ENCODE measurements around the gene LEKR1.
A peak's percentile ranks its signal among the peaks of the same experiment; 100 is the strongest.

LEKR1 gene

GRCh38 chr3:157075693-157076420, 249.7 kb downstream of the LEKR1 start:
- Histone ChIP-seq H3K36me3 (ENCODE audit: control insufficient read depth, insufficient read depth, low read length) (no peaks in the 10 kb centered on the region), H3K9me3 (ENCODE audit: control insufficient read depth, insufficient read depth, low read length) (no peaks in the 10 kb centered on the region), H3K4me1 (ENCODE audit: control insufficient read depth, insufficient read depth, low read length) (peaks cover 2% of the 10 kb centered on the region; the same call in 1 of the 2 replicates), H3K27ac (ENCODE audit: low read length) (no peak overlapping the region), H3K27me3 (ENCODE audit: control insufficient read depth, insufficient read depth, low read length) (no peaks in the 10 kb centered on the region), H3K4me3 (ENCODE audit: low read length) (no peak overlapping the region)
- WGBS (ENCODE audit: insufficient coverage, insufficient read length), result no CpG with 5 or more reads among the region's 7 CpGs
- no peak for DNase-seq (ENCODE audit: low read depth, low spot score)

GRCh38 chr3:157077565-157077991, 251.4 kb downstream of the LEKR1 start:
- DNase-seq (ENCODE audit: low read depth, low spot score), result no peak

GRCh38 chr3:157078131-157078810, 252.1 kb downstream of the LEKR1 start:
- no peak overlapping the region for H3K27ac ChIP-seq (ENCODE audit: low read length)
- no peak for DNase-seq (ENCODE audit: low read depth, low spot score)
- no CpG with 5 or more reads among the region's 5 CpGs for WGBS (ENCODE audit: insufficient coverage, insufficient read length)
- H3K36me3 ChIP-seq (ENCODE audit: control insufficient read depth, insufficient read depth, low read length), result no peaks in the 10 kb centered on the region
- H3K4me3 ChIP-seq (ENCODE audit: low read length), result no peak overlapping the region
- no peaks in the 10 kb centered on the region for H3K27me3 ChIP-seq (ENCODE audit: control insufficient read depth, insufficient read depth, low read length)
- peaks cover 2% of the 10 kb centered on the region for H3K4me1 ChIP-seq (ENCODE audit: control insufficient read depth, insufficient read depth, low read length)
- no peaks in the 10 kb centered on the region for H3K9me3 ChIP-seq (ENCODE audit: control insufficient read depth, insufficient read depth, low read length)

More at GRCh38 chr3:157077565-157077991, 251.4 kb downstream of the LEKR1 start:
- no peaks in the 10 kb centered on the region for H3K36me3 ChIP-seq (ENCODE audit: control insufficient read depth, insufficient read depth, low read length)
- H3K4me1 ChIP-seq (ENCODE audit: control insufficient read depth, insufficient read depth, low read length), result peaks cover 2% of the 10 kb centered on the region
- no peaks in the 10 kb centered on the region for H3K9me3 ChIP-seq (ENCODE audit: control insufficient read depth, insufficient read depth, low read length)
- WGBS (ENCODE audit: insufficient coverage, insufficient read length), result no CpG with 5 or more reads among the region's 4 CpGs
- H3K27me3 ChIP-seq (ENCODE audit: control insufficient read depth, insufficient read depth, low read length), result no peaks in the 10 kb centered on the region
- H3K27ac ChIP-seq (ENCODE audit: low read length), result no peak overlapping the region
- no peak overlapping the region for H3K4me3 ChIP-seq (ENCODE audit: low read length)

- H3K27ac ChIP-seq (ENCODE audit: low read length), result no peak overlapping the region
- no peak for DNase-seq (ENCODE audit: low read depth, low spot score)
- no peaks in the 10 kb centered on the region for H3K9me3 ChIP-seq (ENCODE audit: control insufficient read depth, insufficient read depth, low read length)
- no CpG with 5 or more reads among the region's 2 CpGs for WGBS (ENCODE audit: insufficient coverage, insufficient read length)
- no peaks in the 10 kb centered on the region for H3K36me3 ChIP-seq (ENCODE audit: control insufficient read depth, insufficient read depth, low read length)
- H3K4me3 ChIP-seq (ENCODE audit: low read length), result no peak overlapping the region
- H3K27me3 ChIP-seq (ENCODE audit: control insufficient read depth, insufficient read depth, low read length), result no peaks in the 10 kb centered on the region
- H3K4me1 ChIP-seq (ENCODE audit: control insufficient read depth, insufficient read depth, low read length), result peaks cover 2% of the 10 kb centered on the region
Observed at GRCh38 chr3:157078811-157079185, 252.6 kb downstream of the LEKR1 start.

GRCh38 chr3:157079676-157080369, 253.7 kb downstream of the LEKR1 start:
- Histone ChIP-seq H3K4me1 (ENCODE audit: control insufficient read depth, insufficient read depth, low read length) (peaks cover 2% of the 10 kb centered on the region), H3K36me3 (ENCODE audit: control insufficient read depth, insufficient read depth, low read length) (no peaks in the 10 kb centered on the region), H3K27ac (ENCODE audit: low read length) (no peak overlapping the region), H3K27me3 (ENCODE audit: control insufficient read depth, insufficient read depth, low read length) (no peaks in the 10 kb centered on the region), H3K4me3 (ENCODE audit: low read length) (no peak overlapping the region), H3K9me3 (ENCODE audit: control insufficient read depth, insufficient read depth, low read length) (no peaks in the 10 kb centered on the region)
- WGBS (ENCODE audit: insufficient coverage, insufficient read length), result no CpG with 5 or more reads among the region's 11 CpGs
- DNase-seq (ENCODE audit: low read depth, low spot score), result no peak

- Histone ChIP-seq H3K4me3 (ENCODE audit: low read length) (no peak overlapping the region), H3K4me1 (ENCODE audit: control insufficient read depth, insufficient read depth, low read length) (no peaks in the 10 kb centered on the region; the same call in none of the 2 replicates), H3K36me3 (ENCODE audit: control insufficient read depth, insufficient read depth, low read length) (no peaks in the 10 kb centered on the region), H3K27me3 (ENCODE audit: control insufficient read depth, insufficient read depth, low read length) (no peaks in the 10 kb centered on the region), H3K27ac (ENCODE audit: low read length) (no peak overlapping the region), H3K9me3 (ENCODE audit: control insufficient read depth, insufficient read depth, low read length) (no peaks in the 10 kb centered on the region)
- peak; percentile 66 for DNase-seq (ENCODE audit: low read depth, low spot score)
- no CpG with 5 or more reads among the region's 15 CpGs for WGBS (ENCODE audit: insufficient coverage, insufficient read length)
Observed at GRCh38 chr3:157081626-157082210, 255.6 kb downstream of the LEKR1 start.

GRCh38 chr3:157082305-157082982, 256.3 kb downstream of the LEKR1 start:
- Histone ChIP-seq H3K27me3 (ENCODE audit: control insufficient read depth, insufficient read depth, low read length) (no peaks in the 10 kb centered on the region), H3K4me3 (ENCODE audit: low read length) (no peak overlapping the region)
- no CpG with 5 or more reads among the region's 11 CpGs for WGBS (ENCODE audit: insufficient coverage, insufficient read length)

GRCh38 chr3:157083824-157084223, 257.7 kb downstream of the LEKR1 start:
- WGBS (ENCODE audit: insufficient coverage, insufficient read length), result 100% methylated on average over 1 of the region's 1 CpG
- H3K9me3 ChIP-seq (ENCODE audit: control insufficient read depth, insufficient read depth, low read length), result no peaks in the 10 kb centered on the region
- H3K36me3 ChIP-seq (ENCODE audit: control insufficient read depth, insufficient read depth, low read length), result no peaks in the 10 kb centered on the region
- no peak for DNase-seq (ENCODE audit: low read depth, low spot score)
- no peaks in the 10 kb centered on the region; the same call in 1 of the 2 replicates for H3K4me1 ChIP-seq (ENCODE audit: control insufficient read depth, insufficient read depth, low read length)
- H3K27me3 ChIP-seq (ENCODE audit: control insufficient read depth, insufficient read depth, low read length), result no peaks in the 10 kb centered on the region
- no peak overlapping the region for H3K27ac ChIP-seq (ENCODE audit: low read length)
- H3K4me3 ChIP-seq (ENCODE audit: low read length), result no peak overlapping the region

More at GRCh38 chr3:157082305-157082982, 256.3 kb downstream of the LEKR1 start:
- H3K27ac ChIP-seq (ENCODE audit: low read length), result no peak overlapping the region
- DNase-seq (ENCODE audit: low read depth, low spot score), result no peak
- no peaks in the 10 kb centered on the region for H3K9me3 ChIP-seq (ENCODE audit: control insufficient read depth, insufficient read depth, low read length)
- no peaks in the 10 kb centered on the region; the same call in 1 of the 2 replicates for H3K4me1 ChIP-seq (ENCODE audit: control insufficient read depth, insufficient read depth, low read length)
- no peaks in the 10 kb centered on the region for H3K36me3 ChIP-seq (ENCODE audit: control insufficient read depth, insufficient read depth, low read length)

GRCh38 chr3:157086060-157086750, 260.1 kb downstream of the LEKR1 start:
- DNase-seq (ENCODE audit: low read depth, low spot score), result no peak
- Histone ChIP-seq H3K27me3 (ENCODE audit: control insufficient read depth, insufficient read depth, low read length) (no peaks in the 10 kb centered on the region), H3K4me3 (ENCODE audit: low read length) (no peak overlapping the region), H3K27ac (ENCODE audit: low read length) (no peak overlapping the region), H3K36me3 (ENCODE audit: control insufficient read depth, insufficient read depth, low read length) (no peaks in the 10 kb centered on the region), H3K9me3 (ENCODE audit: control insufficient read depth, insufficient read depth, low read length) (no peaks in the 10 kb centered on the region), H3K4me1 (ENCODE audit: control insufficient read depth, insufficient read depth, low read length) (no peaks in the 10 kb centered on the region; the same call in 1 of the 2 replicates)
- WGBS (ENCODE audit: insufficient coverage, insufficient read length), result no CpG with 5 or more reads among the region's 6 CpGs

Data from iPS DF 6.9 (cell line).